Skin of body (tissue), 2 donors: Measurements from ENCODE around the gene RABEP1. TPM values are rescaled to one million over a fixed set of nuclear protein-coding genes. Genes with fewer than 3 reads are reported as not detected.

ENCODE experiments used
- DNase-seq: peaks from one replicate; lab custom pipeline; 2025; lab: John Stamatoyannopoulos, UW
- total RNA-seq: library from RNA; depleted of rRNA; stranded (reverse); fragments of >200 nt; gene quantifications from one replicate; pipeline ENCODE4 v1.2.3, GENCODE V29; 2014

RABEP1 gene
- total RNA-seq, 1 donor from 2014 or later, result 29.5 TPM

DNA sequence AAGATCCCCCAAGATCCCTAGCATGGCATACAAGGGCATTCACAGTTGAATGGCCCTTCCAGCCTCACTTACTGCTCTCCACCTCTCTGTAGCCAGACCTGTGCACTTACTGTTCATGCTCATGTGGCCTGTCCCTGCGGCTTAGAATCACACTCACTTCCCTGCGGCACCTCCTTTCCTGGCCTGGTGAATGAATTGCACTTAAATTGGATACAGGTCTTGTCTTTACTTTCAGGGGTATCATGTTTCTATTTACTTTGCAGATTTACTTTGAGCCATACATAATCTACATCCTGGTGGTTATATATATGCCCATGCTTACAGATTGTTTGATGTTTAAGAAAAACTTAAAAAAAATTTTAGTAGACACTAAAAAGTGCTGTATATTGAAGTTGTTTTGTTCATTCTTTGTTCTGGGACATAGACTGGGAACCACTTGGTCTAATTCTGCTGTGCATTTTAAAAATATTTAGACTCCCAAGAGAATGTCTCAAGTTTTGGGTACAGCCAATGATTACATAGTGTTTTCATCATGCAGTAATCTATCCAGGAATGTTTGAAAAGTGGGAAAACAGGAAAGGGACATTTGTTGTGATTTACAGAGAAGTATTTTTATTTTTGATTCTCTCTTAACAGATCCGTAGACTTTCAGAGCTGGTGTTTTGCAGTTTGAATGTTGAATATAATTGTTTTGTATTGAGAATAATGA lies 73.5 kb downstream of the RABEP1 start:
- peak; percentile 23 for DNase-seq

DNA sequence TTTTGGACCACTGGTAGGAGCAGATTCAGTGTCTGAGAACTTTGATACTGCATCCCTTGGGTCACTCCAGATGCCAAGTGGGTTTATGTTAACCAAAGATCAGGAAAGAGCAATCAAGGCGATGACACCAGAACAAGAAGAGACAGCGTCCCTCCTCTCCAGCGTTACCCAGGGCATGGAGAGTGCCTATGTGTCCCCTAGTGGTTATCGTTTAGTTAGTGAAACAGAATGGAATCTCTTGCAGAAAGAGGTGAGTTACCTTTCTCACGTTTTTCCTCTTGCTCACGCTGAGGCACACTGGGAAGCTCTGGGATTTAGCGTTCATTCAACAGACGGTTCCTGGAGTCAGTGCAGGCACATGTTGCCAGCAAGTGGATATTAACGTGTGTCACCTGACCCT lies 79.3 kb downstream of the RABEP1 start:
- DNase-seq, result no peak

DNA sequence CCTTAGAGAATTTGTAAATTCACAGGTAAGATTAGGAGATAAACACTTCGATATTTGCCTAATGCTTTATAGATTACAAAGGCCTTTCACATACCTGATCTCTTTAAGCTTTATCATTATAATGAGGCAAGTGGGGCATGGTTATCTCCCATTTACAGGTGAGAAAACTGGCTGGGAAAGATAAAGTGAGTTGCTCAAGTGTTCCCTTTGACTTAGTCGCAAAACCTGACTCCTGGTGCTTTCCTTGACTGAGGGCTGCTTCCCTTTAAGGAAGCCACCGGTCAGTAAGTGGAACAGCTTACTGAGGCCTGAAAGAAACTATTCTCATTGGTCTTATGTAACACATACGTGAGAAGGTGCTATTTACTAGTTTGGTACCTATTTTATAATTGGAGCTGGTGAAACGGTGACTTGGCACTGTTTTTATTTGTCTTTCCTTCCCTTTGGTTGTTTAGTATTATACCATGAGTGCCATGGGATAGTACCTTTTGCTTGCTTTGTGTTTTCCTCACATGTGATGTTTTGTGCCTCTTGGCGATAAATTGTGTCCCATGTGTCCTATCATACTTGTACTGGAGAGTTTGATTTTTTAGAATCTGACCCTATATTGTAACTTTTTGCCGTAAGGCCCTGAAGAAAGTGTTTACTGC lies 80.2 kb downstream of the RABEP1 start:
- no peak for DNase-seq

DNA sequence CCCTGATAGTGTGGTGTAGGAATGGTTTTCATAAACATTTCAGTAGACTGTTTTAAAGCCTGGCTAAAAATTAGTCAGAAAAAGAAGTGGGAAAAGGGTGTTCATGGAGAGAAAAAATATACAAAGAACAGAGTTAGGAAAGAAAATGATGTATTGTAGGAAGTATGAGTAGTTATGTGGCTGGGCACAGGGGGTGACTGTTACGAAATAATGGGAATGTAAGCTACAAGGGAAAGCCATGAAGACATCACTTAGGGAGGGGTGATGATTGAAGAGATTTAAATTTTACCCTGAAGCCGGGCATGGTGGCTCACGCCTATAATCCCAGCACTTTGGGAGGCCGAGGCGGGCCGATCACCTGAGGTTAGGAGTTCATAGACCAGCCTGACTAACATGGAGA lies 82.1 kb downstream of the RABEP1 start:
- no peak for DNase-seq

DNA sequence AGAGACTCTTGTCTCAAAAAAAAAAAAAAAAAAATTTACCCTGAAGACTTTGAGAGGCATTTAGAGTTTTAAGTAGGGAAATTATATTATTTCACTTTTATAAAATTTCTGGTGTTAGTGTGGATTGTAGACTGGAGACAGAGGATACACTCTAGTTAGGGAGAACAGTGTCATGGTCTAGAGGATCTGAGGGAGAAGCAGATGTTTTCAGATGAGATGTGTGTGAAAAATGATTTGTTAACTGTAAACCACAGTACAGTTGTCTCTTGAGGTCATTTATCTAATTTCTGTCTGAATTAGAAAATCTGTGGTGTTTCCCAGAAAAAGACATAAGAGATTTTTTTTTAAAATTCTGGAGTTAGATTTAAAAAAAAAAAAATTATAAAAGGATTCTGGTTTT lies 82.6 kb downstream of the RABEP1 start:
- DNase-seq, result no peak

DNA sequence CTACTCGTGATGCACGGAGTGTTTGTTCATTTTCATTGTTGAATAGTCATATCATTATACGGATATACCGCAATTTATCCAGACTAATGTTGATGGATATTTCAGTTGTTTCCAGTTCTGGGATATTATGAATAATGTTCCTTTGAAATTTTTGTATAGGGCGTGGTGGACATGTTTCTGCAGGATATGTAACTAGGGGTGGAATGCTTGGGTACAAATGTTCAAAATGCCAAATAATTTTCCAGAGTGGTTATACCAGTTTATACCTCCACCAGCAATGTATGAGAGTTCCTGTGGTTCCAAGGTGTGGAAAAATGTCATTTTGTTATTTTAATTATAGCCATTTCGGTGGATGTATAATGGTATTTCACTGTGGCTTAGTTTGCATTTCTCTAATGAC lies 83.7 kb downstream of the RABEP1 start:
- no peak for DNase-seq

DNA sequence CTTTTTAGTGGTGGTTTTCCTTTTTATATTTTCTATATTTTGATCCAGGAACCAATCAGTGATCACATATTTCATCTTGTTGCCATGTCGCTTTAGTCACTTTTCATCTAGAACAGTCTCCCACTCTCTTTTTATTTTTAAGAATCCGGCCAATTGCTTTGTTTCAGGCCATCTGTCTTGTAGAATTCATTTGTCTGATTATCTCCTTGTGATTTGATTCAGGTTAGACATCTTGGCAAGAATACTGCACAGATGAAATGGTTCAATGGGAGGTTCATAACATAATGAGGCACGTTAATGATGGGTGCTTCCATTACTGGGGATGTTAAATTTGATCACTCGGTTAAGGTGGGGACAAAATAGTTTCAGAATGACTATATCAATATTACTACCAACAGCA lies 88.3 kb downstream of the RABEP1 start:
- DNase-seq, result no peak

DNA sequence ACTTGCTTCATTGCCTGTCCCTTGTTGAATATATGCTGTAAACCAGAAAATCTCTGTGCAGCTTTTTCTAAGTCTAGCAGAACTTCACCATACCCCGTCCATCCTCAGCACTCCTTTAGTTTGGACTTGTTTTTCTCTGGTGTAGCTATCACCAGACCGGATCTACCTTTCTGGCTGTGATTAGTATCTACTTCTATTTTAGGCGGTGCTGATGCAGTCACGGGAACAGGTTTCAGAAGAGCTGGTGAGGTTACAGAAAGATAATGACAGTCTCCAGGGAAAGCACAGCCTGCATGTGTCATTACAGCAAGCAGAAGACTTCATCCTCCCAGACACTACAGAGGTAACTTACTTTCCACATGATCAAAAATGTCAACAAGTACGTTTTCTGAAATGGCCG lies 91.0 kb downstream of the RABEP1 start:
- DNase-seq, result no peak

DNA sequence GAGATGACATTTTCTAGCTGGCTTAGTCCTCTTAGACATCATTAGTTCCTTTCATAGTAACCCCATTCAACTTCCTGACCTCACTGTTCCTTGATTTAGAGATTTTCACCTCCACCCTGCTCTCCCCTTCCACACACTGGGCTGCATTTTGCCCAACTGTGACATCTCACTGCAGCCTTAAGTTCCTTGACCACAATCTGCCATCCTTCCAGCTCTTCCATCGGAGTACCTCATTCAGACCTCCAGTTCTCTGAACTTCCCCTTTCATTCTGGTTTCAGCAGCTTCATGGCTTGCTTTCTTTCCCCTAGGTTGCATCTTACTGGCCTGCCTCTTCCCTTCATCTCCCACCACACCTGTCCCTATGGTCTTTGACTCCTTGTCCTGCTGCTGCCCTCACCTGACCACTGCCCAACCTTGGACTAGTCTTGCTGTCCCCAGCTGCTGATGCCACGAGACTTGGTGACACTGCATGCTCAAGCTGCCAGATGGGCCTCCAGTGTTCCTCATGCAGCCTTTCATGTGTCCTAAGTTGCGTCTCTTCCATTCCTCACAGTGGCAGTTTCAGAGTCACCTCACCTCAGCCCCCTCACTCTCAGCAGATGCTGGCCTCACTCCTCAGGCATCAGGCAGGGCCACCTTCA lies 96.6 kb downstream of the RABEP1 start:
- DNase-seq, result no peak

DNA sequence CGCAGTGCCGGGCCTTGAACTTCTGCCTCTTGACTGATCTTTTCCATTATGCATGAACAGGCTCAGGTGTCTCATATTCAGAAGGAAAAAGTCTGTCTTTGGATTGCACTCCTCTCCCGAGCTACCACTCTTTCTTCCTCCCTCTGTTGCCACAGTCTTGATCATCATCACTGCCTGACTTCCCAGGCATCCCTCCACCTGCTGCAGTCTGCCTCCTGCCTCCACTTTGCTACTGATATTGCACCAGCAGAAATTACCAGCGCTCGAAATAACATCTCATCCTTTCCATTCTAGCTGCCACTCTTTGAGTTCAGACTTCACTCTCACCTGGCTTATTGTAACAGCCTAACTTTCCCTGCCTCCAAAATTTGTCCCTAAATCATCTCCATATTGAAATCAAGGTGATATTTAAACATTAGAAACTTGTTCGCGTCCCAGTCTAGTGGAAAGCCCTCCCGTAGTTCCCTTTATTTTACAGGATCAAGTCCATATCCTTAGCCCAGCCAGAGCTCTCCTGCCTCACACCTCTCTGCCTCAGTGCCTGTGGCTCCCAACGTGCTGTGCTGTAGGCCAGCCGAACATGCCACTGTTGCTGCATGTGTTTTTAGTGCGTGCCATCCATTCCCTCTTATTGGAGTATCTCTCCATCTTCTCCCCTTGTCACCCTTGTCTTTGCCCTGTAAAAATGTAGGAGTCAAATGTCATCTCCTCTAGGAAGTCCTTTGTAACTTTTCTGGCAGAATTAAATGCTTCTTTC lies 97.4 kb downstream of the RABEP1 start:
- no peak for DNase-seq

DNA sequence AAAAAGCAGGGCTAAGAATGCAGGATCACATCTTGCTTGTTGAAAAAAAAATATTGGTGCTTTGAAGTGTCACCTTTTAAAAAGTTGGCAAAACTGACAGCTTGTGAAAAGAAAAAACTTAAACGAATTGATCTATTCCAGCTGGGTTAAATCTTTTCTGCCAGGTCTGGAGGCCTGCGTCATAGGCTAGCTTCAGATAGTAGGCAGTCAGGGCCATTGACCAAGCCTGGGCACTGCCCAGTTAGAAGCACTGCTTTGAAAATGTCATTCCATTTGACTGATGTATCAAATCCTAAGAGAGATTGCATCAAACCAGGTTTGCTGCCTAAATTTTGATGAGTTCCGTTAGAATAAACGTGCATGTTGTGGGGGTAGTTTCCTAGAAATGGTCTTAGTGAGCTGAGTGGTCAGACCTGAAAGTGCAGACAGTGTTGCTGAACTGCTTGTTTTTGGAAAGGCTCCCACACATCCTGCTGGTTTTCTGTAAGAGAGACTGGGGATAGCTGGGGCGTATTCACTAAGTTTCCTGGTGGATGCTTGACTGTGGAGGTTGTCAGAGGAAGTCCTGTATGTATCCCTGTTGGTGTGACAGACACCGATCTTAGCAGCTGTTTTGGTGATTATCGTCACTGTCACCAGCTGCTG lies 98.5 kb downstream of the RABEP1 start:
- DNase-seq, result no peak

DNA sequence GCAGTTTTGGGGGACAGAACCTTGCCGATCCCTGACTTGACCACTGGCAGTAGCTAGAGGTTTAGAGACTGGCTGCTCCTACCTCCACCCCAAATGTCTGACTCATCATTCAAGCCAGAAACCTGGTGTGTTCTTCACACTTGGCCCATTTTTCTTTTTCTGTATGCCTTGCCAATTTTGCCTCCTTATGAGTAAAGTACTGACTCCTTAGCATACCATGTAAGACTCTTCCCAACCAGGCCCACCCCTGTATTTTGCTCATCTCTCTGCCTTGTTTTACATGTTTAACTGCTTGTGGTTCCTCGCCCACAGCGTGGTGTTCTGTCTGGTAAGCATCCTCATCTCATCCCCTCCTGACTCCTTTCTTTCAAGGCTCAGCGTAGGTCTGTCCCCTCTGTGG lies 99.5 kb downstream of the RABEP1 start:
- no peak for DNase-seq

DNA sequence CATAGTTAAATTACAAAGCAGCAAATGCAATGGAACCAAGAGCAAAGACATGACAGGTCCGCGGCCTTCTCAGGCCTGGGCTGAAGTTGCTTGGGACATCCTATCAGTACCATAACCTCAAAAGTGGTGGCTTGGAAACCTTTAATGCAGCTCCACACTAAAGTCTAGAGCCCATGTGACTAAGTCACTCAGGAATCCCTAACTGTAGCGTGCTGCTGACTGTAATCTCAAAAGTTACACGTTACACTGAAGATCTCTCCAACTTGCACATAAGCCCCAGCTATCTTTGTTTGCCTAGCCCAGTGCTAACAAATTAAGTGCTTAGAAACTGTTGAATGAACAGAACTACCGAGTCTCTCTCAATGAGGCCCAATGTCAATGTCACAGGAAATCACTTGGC lies 109.6 kb downstream of the RABEP1 start:
- no peak for DNase-seq

DNA sequence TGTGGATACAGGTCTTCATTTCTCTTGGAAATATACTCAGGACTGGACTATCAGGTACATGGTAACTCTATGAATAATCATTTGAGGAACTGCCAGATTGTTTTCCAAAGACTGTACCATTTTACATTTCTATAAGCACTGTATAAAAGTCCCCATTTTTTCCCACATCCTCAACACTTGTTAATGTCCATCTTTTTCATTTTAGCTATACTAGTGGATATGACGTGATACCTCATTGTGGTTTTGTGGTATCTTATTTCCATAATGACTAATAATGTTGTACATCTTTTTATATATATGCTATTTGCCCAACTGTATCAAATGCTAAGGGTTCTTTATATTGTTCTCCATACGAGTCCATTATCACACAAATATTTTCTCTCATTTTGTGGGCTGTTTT lies 114.5 kb downstream of the RABEP1 start:
- no peak for DNase-seq

DNA sequence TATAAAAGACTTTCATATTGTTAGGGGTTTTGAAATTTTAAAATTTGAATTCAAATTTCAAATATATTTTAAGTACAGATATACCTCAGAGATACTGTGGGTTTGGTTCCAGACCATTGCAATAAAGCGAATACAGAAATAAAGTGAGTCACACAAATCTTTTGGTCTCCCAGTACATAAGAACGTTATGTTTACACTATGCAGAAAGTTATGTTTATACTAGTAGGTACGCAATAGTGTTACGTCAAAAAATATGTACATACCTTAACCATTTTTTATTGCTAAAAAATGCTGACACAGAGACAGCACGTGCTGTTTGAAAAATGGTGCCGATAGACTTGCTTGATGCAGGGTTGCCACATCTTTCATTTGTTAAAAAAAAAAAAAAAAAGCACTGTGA lies 117.7 kb downstream of the RABEP1 start:
- no peak for DNase-seq

DNA sequence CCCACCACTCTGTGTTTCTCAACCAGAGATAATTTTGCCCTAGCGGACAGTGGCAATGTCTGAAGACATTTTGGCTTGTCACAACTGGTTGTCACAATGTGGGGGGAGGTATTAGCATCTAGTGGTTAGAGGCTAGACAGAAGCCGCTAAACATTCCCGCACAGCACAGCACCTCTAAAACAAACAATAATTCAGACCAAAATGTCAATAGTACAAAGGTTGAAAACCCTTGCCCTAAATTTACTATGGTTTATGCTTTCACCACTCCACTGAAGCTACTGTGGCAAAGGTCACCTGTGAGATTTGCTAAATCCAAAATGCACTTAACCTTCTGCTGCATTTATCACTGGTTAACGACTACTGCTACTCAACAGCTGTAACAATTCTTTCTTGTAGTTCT lies 123.3 kb downstream of the RABEP1 start:
- DNase-seq, result no peak

DNA sequence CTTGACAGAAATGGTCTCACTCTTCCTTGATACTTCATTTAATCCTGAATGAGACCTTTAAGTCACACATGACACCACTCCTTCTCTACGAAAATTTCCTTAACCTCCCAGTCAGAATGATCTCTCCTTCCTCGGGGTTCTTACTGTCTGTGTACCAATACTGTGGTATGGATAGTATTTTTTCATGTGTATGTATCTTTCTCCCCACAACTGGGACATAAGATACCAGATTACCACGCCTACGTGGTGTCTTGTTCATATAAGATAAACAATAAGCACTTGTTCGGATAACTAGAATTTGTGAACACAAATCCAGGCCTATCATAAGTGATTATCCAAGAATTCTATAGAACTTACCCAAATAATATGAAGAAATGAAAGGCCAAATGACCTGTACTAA lies 126.1 kb downstream of the RABEP1 start:
- no peak for DNase-seq

DNA sequence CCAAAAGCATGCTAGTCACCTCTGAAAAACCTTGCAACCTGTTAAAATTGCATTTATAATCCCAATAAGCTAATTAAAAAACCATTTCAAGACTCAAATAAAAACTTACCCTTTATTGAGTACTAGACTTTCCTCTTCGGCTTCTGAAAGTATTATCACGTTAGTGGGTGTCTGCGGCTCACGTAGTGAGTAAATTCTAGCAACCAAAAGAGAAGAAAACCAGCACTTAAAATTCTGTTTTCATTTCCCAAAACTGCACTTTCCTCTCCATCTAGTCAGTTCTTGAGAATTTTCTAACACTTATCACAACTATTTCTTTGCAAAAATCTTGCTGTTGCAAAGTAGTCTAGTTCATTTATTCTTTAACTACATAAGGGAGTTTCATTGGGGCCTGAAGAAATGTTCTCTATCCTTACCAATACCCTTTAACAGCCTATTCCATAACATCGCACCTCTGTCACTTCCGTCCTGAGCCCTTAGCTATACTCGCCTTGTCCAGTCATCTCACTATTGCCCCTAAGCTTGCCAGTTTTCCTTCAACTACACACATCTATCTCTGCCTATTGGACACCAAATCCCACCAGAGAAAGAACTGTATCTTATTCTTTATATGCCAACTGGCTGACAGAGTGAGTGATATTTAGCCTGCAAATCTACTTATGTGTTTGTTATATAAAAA lies 128.6 kb downstream of the RABEP1 start:
- DNase-seq, result no peak

DNA sequence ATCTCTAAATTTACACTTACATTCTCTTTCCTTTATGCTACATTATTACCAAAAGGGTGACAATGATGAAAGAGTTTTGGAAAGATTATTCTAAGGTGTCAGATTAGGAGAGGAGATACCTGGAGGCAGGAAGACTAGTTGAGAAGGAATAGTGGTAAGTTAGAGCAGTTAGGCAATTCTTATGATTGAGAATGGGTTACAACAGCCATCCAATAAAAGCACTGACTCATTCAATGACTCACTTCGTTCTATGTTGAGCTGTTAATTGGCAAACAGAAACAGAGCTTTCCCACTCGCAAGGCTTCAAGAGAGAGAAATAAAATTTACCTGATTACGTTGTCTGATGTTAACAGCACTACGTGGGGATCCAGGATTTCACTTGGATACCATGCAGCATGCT lies 131.6 kb downstream of the RABEP1 start:
- DNase-seq, result no peak

DNA sequence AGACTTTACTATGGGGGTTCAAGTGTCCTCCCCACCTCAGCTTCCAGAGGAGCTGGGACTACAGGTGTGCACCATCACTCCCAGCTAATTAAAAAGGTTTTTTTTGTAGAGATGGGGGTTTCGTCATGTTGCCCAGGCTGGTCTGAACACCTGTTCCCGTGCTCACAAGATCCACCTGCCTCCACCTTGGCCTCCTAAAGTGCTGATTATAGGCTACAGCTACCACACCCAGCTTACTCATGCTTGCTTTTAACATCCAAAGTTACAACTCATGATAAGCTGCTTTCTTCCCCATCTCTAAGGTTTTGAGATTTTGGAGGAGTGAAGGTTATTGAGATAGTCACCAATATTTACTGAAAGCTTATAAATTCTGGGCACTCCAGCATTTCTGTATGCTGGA lies 134.8 kb downstream of the RABEP1 start:
- no peak for DNase-seq

DNA sequence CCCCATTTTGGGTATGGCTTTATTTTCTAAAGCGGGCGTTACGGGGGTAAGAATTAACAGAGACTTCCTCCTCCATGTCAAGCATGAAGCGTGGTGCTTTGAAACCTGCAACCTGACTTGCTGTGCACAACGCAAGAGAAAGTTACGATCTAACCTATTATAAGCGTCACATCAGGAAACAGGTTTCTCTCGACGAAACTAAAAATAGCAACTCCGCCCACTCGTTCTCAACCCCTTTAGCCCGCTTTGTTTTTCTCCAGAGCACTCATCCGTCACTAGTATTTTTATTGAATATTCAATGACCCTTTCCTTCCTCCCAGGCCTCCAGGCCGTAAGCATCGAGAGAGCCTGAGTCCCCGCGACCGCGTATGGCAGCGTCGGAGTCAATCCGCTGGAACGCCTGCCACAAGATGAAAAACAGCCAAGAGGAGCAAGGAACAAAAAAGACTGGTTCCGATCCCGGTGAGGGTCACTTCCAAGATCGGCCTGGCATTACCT lies 136.8 kb downstream of the RABEP1 start:
- DNase-seq, result no peak
